GM20000 (cell line): ENCODE results near the gene VTI1A.

ENCODE experiments used
- DNase-seq: peaks from one replicate; pipeline ENCODE4 v3.0.0; 2012; ENCODE audit warnings: low spot score
- CTCF ChIP-seq: IDR thresholded peaks from 2 replicates; pipeline ENCODE4 v1.5.1; 2012; ENCODE audit warnings: mild to moderate bottlenecking, control low read depth; ENCODE audit errors: extremely low read depth, missing control alignments

VTI1A gene

GRCh38 chr10:112716076-112716475 is 269.1 kb downstream of the VTI1A start:
- TF ChIP-seq CTCF: no peak
- no peak for DNase-seq

GRCh38 chr10:112716924-112717413 is 270.0 kb downstream of the VTI1A start:
- no peak for TF ChIP-seq CTCF
- no peak for DNase-seq

GRCh38 chr10:112720178-112720577 is 273.2 kb downstream of the VTI1A start:
- no peak for TF ChIP-seq CTCF
- no peak for DNase-seq

- peak; percentile 27 for DNase-seq
- TF ChIP-seq CTCF: peak; percentile 29
These were observed 274.2 kb downstream of the VTI1A start for GRCh38 chr10:112721080-112721698.

- DNase-seq: no peak
These were observed 275.7 kb downstream of the VTI1A start for GRCh38 chr10:112722758-112723157.

GRCh38 chr10:112723876-112724275 is 276.9 kb downstream of the VTI1A start:
- TF ChIP-seq CTCF: no peak
- DNase-seq: no peak

More at GRCh38 chr10:112722758-112723157, 275.7 kb downstream of the VTI1A start:
- TF ChIP-seq CTCF: no peak

GRCh38 chr10:112724404-112724991 is 277.5 kb downstream of the VTI1A start:
- no peak for DNase-seq
- no peak for TF ChIP-seq CTCF
